ENCODE measurements around the gene TFF2.

The TFF2 gene

GRCh38 chr21:42384156-42384945 lies 33.6 kb upstream of the TFF2 start:
- no peak for DNase-seq (ENCODE audit: low spot score)

- no peak for DNase-seq (ENCODE audit: low spot score)
Observed at GRCh38 chr21:42383331-42383730, 32.5 kb upstream of the TFF2 start.

- no peak for DNase-seq (ENCODE audit: low spot score)
Observed at GRCh38 chr21:42382915-42383314, 32.1 kb upstream of the TFF2 start.

- DNase-seq (ENCODE audit: low spot score), result peak; percentile 61
Observed at GRCh38 chr21:42381347-42381984, 30.7 kb upstream of the TFF2 start.

GRCh38 chr21:42379426-42380215 lies 28.8 kb upstream of the TFF2 start:
- DNase-seq (ENCODE audit: low spot score), result no peak

- DNase-seq (ENCODE audit: low spot score), result no peak
Observed at GRCh38 chr21:42378418-42378817, 27.6 kb upstream of the TFF2 start.

GRCh38 chr21:42377951-42378340 lies 27.2 kb upstream of the TFF2 start:
- DNase-seq (ENCODE audit: low spot score), result no peak

GRCh38 chr21:42377211-42377950 lies 26.6 kb upstream of the TFF2 start:
- DNase-seq (ENCODE audit: low spot score), result no peak

GRCh38 chr21:42376338-42376982 lies 25.7 kb upstream of the TFF2 start:
- no peak for DNase-seq (ENCODE audit: low spot score)

- DNase-seq (ENCODE audit: low spot score), result no peak
Observed at GRCh38 chr21:42375966-42376337, 25.2 kb upstream of the TFF2 start.

- DNase-seq (ENCODE audit: low spot score), result no peak
Observed at GRCh38 chr21:42375506-42375905, 24.7 kb upstream of the TFF2 start.

GRCh38 chr21:42374864-42375499 lies 24.2 kb upstream of the TFF2 start:
- DNase-seq (ENCODE audit: low spot score), result no peak

- no peak for DNase-seq (ENCODE audit: low spot score)
Observed at GRCh38 chr21:42374457-42374856, 23.7 kb upstream of the TFF2 start.

- no peak for DNase-seq (ENCODE audit: low spot score)
Observed at GRCh38 chr21:42373908-42374455, 23.2 kb upstream of the TFF2 start.

- no peak for DNase-seq (ENCODE audit: low spot score)
Observed at GRCh38 chr21:42373196-42373907, 22.6 kb upstream of the TFF2 start.

- no peak for DNase-seq (ENCODE audit: low spot score)
Observed at GRCh38 chr21:42370894-42371654, 20.3 kb upstream of the TFF2 start.

GRCh38 chr21:42369821-42370220 lies 19.0 kb upstream of the TFF2 start:
- no peak for DNase-seq (ENCODE audit: low spot score)

- DNase-seq (ENCODE audit: low spot score), result no peak
Observed at GRCh38 chr21:42367367-42368165, 16.8 kb upstream of the TFF2 start.
